Gastroesophageal sphincter (tissue), 3 donors: ENCODE data around the gene EPHA3.

Experiments
- POLR2A ChIP-seq, 2 donors: fragments of 450-650 bp; IDR thresholded peaks; one replicate each; pipeline ENCODE4 v1.6.1; 2017; ENCODE audit warnings: antibody characterized with exemption in 2 of 2, mild to moderate bottlenecking in 2 of 2, moderate library complexity in 1 of 2
- POLR2AphosphoS5 ChIP-seq: sonication (generic); formaldehyde crosslinking; IDR thresholded peaks from one replicate; pipeline ENCODE4 v1.6.1; 2017; ENCODE audit warnings: antibody characterized with exemption
- TF ChIP-seq, protein P1 (sequence below), 4 experiments: fragments of 200-600 bp in 2 of 4; fragments of 450-650 bp in 2 of 4; sonication (generic) in 1 of 4; IDR thresholded peaks; one replicate each; pipeline ENCODE4 v1.5.1; 2017 to 2019; ENCODE audit warnings: antibody characterized with exemption in 4 of 4, mild to moderate bottlenecking in 2 of 4, moderate library complexity in 2 of 4

DNA sequence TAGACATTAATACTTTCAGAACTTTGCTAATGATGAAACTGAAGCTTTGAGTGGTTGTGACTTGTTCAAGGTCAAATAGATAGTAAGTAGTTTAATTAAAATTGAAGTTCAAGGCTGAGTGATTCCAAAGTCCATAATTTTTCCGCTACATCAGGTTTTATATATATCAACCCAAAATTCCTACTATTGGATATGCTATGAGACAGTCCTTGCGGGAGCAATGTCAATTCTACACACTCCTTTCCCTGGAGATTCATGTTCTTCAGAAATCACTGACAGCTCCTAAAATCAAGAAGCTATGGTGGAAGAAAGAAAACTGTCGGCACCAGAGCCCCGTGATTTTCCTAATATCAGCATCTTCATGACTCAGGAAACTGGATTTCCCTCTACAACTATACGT lies 167.6 kb downstream of the EPHA3 start:
- TF ChIP-seq, protein P1, sequence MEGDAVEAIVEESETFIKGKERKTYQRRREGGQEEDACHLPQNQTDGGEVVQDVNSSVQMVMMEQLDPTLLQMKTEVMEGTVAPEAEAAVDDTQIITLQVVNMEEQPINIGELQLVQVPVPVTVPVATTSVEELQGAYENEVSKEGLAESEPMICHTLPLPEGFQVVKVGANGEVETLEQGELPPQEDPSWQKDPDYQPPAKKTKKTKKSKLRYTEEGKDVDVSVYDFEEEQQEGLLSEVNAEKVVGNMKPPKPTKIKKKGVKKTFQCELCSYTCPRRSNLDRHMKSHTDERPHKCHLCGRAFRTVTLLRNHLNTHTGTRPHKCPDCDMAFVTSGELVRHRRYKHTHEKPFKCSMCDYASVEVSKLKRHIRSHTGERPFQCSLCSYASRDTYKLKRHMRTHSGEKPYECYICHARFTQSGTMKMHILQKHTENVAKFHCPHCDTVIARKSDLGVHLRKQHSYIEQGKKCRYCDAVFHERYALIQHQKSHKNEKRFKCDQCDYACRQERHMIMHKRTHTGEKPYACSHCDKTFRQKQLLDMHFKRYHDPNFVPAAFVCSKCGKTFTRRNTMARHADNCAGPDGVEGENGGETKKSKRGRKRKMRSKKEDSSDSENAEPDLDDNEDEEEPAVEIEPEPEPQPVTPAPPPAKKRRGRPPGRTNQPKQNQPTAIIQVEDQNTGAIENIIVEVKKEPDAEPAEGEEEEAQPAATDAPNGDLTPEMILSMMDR (IDR thresholded peaks at IDR 0.05) = no peak
- TF ChIP-seq POLR2AphosphoS5 (no peak), POLR2A (IDR thresholded peaks at IDR 0.05) (no peak)
